ENCODE data around the gene SELP.

SELP gene

GRCh38 chr1:169574336-169574735, 55.6 kb downstream of the SELP start:
- no peak for FAIRE-seq

- no peak for FAIRE-seq
Measured at GRCh38 chr1:169572187-169572586, 57.7 kb downstream of the SELP start.

GRCh38 chr1:169571450-169571849, 58.5 kb downstream of the SELP start:
- no peak for FAIRE-seq

- FAIRE-seq, result no peak
Measured at GRCh38 chr1:169570172-169570574, 59.8 kb downstream of the SELP start.

GRCh38 chr1:169568497-169568896, 61.4 kb downstream of the SELP start:
- FAIRE-seq, result no peak

GRCh38 chr1:169565335-169566271, 64.3 kb downstream of the SELP start:
- FAIRE-seq, result no peak

GRCh38 chr1:169563650-169564049, 66.3 kb downstream of the SELP start:
- FAIRE-seq, result no peak

- no peak for FAIRE-seq
Measured at GRCh38 chr1:169563019-169563615, 66.8 kb downstream of the SELP start.

GRCh38 chr1:169561692-169562091, 68.2 kb downstream of the SELP start:
- no peak for FAIRE-seq

GRCh38 chr1:169557131-169557530, 72.8 kb downstream of the SELP start:
- FAIRE-seq, result no peak

GRCh38 chr1:169550294-169550693, 79.6 kb downstream of the SELP start:
- no peak for FAIRE-seq

- FAIRE-seq, result no peak
Measured at GRCh38 chr1:169548282-169548681, 81.6 kb downstream of the SELP start.

- FAIRE-seq, result peak; percentile 21
Measured at GRCh38 chr1:169546087-169546995, 83.6 kb downstream of the SELP start.

GRCh38 chr1:169545472-169545871, 84.5 kb downstream of the SELP start:
- no peak for FAIRE-seq

GRCh38 chr1:169538998-169539871, 90.7 kb downstream of the SELP start:
- FAIRE-seq, result no peak

Data from endometrium (tissue), 2 donors.